ENCODE measurements around the gene HBS1L.
"Not testable (repeated sequence)": the region's sequence is repeated elsewhere in the genome, so short reads cannot be mapped to it uniquely, and the experiment has no call there.

Gene HBS1L

DNA sequence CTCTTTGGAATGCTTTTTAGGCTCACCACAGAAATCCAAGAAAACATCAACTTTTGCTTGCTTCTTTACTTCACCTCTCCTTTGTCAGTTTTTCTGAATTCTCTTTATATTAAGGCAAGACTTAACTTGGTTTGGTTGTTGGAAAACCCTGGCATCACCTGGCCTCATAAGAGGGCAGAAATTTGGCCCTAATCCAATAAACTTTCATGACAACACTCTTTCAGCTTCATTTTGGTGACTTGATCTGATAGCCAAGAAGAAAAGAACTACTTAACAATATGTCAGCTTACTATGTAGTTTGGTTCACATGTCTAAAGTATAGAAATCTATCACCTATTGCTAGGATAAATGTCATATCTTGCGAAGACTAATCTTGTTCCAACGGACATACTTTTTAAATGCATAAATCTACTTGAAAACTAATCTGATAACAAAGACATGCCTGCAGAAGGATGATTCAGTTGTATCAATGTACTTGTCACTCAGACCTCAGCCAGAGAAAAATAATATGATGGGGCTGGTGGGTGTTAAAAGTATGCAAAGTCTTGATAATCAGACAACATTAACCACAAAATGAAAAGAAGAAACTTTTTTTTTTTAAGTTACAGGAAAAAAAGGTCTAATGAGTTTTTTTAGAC is 19.3 kb upstream of the HBS1L start:
- DNase-seq, result no peak

DNA sequence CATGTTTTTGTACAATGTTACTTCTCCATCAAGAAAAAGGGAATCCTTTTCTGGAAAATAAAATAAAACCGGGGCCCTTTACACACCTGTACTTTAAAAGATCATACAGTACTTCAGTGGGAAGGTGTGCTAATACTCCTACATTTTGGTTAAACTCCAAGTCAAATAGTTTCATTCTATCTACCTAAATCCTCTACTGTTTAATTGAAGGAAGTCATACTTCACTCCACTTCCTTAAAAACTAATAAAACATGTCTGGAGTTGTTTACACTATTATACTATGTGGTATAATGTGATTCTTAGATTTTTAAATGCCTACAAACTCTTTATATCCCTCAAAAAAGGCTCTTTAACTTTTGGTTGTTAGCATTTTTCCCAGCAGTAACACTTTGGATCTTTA is 18.6 kb upstream of the HBS1L start:
- DNase-seq, result no peak

DNA sequence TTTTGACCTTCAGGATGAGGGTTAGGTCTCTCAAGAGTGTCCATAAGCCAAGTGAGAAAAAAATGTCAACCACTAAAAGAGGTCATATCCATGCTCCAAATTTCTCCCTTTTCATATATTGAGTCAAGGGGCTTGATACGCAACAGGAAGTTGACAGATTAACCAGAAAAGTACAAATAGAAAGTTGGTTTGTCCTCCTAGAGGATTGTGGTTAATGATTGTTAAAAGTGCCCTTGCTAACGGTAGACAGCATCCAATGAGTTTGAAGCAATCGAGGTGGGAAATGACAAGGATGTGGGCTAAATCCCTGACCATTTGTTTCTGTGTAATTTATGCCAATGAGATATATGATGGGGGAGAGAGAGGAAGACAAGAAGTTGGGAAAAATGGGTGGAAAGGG is 18.1 kb upstream of the HBS1L start:
- no peak for DNase-seq

DNA sequence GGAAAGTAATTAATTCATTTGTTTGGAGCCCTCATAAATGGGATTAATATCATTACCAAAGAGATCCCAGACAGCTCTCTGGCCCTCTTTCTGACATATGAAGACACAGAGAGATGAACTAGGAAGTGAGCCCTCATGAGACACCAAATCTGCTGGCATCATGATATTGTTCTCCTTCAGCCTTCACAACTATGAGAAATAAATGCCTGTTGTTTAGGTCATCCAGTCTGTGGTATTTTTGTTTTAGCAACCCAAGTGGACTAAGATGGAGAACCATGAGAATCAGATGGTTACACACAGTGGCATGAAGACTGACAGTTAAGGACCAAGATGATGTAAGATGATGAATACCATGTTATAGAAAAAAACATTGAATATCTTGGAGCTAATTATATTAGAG is 16.9 kb upstream of the HBS1L start:
- DNase-seq, result no peak

DNA sequence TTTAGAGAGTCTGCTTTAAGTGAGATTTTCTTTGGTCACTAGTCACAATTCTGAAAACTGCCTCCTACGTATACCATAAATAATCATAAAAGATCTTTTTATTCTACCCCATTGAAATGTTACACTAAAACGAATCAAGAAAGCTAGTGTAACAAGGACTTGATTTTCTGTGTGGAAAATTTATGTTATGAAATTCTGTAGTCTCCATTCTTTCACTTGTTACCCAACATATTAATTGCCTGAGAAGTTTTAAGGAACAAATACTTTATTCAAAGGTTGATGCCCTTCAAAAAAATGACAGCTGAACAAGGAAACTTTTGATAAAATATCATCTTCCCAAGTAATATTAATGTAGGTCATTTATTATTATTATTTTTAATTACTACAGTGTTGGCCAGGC is 13.3 kb upstream of the HBS1L start:
- DNase-seq, result no peak

DNA sequence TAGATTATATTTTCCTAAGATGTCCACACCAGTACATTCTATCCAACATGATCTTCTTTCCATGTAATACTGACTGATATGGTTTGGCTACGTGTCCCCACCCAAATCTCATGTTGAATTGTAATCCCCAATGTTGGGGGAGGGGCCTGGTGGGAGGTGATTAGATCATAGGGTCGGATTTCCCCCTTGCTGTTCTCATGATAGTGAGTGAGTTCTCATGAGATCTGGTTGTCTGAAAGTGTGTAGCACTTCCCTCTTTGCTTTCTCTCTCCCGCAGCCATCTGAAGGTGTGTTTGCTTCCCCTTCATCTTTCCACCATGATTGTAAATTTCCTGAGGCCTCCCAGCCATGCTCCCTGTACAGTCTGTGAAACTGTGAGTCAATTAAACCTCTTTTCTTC is 12.2 kb upstream of the HBS1L start:
- no peak for DNase-seq

DNA sequence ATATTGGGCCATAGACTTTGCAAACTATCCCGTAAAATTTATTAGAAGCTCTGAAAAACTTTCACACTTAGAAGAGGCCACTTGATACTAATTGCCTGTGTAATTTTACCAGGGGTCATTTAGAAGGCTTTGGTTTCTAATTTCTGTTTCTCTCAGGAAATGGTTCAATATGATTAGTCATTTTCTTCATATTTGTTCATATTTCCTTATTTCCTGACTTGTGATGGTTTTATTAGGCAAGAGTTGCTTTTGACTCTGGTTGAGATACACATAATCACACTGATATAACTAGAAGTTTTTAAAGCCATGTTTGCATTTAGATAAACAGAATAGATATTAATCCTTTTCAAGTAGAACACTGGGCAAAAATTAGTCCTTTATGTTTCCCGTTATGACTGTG is 11.8 kb upstream of the HBS1L start:
- DNase-seq, result no peak

DNA sequence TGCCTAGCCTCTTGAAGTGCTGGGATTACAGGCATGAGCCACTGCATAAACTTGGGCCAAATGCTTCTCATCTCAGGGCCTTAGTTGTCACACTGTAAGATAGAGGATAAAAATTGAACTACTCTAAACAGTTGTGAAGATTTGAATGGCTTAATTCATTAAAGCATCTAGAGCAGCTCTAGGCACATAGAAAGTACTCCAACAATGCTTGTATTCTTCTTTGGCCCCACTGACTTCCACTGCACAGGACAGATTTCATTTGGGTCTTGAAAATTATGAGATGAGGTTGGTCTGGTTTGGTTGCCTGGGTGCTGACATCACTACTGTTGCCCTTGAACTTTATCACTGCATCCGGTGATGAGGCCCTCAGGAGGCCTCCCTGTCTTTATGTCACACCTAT is 10.0 kb upstream of the HBS1L start:
- DNase-seq, result no peak

DNA sequence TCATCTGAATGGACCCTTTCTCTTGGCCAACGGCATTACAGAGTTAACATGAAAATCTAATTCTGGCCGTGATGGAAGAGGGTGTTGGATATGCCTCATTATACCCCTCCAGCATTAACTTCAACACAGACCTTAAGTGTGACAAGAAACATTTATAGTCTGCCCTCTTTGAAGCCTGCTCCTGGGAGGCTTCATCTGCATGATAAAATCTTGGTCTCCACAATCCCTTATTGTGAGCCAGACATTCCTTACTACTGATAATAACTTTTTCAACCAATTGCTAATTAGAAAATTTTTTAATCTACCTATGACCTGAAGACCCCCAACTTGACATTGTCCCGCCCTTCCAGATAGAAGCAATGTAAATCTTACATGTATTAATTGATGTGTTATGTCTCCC is 9.3 kb upstream of the HBS1L start:
- DNase-seq, result no peak

DNA sequence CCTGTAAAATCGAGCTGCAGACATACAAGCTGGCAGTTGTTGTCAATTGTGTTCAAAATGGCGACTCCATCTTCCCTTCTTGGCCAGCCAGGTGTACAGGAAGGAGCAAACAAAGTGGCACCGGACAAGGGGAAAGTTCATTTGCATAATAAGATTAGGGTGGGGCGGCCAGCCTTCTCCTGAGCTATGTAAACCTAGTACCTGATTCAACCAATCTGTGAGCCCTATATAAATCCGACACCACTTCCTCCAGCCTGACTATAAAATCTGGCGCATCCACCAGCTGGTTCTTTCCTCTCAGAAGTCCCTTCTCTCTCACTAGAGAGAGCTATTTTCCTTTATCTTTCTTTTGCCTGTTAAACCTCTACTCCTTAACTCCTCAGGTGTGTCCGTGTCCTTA is 8.1 kb upstream of the HBS1L start:
- DNase-seq, result no peak

DNA sequence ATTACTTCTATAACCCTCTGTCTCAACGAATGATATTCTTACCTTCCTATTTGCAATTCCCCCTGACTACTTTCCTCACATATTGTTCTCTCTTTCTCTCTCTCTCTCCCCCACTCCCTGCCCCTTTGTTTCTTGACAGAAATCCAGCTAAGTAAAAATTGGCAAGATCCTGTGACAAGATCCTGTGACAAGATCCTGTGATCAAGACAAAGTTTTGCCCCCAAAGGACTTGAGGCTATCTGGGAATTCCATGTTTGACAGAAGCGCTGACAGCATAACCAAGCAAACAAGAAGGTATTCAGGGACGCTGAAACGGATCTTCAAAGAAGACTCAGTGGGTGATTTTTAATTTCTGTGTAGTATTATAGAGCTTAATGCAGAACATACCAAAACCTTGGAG is 5.5 kb upstream of the HBS1L start:
- DNase-seq, result no peak

DNA sequence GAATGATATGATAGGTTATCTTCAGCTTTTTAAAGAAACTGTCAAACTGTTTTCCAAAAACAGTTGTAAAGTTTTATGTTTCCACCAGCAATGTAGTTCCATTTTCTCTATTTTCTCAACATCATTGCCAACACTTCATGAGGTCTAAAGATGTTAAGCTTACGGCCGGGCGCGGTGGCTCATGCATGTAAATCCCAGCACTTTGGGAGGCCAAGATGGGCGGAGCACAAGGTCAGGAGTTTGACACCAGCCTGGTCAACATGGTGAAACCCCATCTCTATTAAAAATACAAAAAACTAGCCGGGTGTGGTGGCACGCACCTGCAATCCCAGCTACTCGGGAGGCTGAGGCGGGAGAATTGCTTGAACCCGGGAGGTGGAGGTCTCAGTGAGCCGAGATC is 3.7 kb upstream of the HBS1L start:
- DNase-seq, result not testable (repeated sequence)

DNA sequence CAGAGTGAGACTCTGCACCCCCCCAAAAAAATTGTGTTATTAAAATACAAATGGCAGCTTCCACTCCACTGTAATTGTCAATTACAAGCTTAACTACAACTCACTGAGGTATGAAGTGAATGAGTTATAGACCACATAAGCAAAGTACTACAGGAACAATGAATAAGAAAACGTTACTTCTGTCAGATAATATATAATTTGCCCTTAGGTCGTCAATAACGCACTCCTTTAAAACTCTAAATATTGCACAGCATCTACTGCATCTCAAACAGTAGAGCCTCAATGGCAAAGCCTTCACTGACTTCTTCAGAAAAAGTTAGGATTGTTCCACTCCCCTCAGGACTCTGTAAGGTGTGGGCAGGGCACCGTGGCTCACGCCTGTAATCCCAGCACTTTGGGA is 2.0 kb upstream of the HBS1L start:
- no peak for DNase-seq

DNA sequence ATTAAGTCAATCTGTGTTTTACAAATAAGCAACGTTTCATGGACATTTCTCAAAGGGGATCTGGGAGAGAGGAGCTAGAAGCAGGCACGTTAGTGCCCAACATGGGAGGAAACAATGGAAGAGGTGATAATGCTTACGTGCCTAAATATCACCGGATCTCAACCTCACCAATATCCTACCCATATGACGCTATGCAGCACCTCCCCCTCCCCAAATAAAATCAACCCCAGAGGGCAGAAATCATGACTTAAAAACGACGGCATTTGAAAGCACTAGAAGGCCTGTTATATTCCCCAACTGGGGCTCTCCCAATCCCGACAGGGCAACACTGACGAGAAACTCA is 425 bp downstream of the HBS1L start:
- DNase-seq, result no peak

DNA sequence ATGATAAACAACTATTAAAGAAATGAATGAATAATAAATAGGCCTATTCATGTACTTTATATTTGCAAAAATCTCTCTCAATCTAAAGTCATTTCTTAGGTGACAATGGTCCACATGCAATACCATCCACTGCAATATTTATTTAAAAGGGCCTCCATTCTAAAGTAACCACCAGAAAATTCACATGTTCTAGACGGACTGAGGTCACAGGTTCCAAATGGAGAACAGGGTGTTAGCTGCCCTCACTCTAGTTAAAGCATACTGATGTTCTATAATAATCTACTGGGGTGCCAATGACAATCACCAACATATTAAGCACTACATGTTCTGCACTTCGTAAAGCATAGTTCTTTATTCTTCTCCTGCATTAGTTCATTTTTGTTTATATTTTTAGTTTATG is 1.2 kb downstream of the HBS1L start:
- DNase-seq, result no peak

DNA sequence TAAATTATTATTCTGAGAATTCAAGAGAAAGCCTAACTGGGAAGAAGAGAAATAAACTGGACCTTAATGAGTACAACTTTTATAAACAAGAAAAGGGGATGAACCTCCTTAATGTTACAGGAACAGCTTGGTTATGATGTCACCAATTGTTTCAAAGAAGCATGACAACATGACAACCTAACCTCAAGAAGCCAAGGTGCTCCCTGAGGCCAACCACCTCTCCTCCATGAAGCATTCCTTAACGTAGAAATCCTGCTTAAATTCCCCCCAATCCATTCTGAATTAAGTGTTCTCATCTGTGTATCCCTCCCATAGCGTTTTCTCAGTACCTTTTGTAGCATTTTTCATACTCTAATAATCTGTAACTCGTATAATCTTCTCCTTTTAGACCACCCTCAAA is 1.7 kb downstream of the HBS1L start:
- DNase-seq, result no peak

DNA sequence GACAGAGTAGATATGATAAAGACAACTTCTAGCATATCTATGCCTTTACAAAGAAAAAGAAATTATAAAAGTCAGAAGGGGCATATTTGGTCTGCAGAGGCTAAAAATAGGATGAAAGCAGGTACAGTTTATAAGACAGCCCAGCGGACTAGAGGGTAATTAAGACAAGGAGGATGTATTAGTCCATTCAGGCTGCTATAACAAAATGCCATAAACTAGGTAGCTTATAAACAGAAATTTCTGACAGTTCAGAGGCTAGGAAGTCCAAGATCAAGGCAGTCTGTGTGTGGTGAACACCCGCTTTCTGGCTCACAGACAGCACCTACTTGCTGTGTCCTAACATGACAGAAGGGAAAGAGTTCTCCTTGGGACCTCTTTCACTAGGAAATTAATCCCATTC is 5.7 kb downstream of the HBS1L start:
- DNase-seq, result no peak

DNA sequence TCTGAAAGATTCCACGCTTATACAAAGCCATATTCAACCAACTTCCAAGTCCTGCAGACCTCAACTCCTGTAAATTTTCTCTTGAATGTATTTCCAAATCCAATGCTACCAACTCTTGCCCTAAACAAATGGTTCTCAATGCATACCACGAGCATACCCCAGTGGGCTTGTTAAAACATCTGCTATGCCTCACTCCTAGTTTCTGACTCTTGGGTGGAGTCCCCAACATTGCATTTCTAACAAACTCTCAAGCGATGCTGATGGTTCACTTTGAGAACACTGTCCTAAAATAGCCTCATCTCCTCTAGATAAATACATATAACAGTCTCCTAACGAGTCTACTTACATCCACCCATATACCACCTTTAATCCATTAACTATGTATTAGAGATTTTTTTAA is 7.3 kb downstream of the HBS1L start:
- no peak for DNase-seq

DNA sequence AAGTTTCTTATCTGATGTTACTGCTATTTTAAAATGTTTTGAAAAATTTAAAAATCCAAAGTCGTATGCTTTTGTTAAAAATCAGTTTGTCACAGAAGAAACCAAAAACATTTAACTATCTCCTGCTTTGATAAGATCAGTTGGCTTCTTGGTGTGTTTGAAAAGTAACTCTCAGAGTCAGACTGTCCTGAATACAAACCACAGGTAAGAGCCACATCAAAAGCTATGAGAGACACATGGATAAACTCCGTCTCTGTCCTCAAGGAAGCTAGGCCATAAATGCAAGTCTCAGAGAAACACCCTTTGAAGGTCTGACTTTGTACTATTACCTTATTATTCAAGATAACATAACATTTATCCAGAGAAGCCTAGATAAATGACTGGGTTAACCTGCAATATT is 7.7 kb downstream of the HBS1L start:
- no peak for DNase-seq

DNA sequence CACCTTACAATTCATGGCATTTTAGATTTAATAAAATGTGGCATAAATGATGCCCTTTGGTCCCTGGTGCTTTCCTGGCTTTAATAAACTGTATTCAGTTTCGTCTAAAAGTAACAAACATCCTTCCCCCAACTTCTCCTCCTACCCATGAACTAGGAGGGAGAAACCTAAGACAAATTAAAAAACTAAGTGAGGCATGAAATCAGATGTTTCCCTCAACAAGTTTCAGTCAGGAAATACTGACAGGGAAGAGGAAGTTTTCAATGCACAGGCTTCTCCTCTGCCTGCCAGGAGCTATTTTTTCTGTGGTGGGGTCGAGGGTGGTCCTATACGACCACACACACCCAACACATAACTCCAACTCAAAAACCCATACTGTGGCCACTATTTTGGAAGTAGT is 10.0 kb downstream of the HBS1L start:
- DNase-seq, result no peak

DNA sequence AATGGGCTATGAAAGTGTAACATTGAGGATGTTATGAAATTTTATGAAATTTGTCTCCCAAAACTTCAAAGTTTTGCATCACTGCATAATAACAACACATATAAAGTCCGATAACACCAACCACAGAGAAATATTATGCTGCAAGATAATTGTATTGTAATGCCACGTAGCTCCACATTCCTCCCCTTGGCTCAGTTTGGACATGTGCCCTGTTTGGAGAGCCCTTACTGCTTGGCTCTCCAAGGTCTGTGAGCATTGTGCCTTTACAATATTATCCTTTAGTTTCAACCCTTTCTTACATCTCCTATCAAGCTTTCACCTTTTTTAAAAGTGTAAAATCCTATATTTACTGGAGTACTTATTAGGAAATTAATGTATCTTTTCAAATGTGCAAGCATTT is 10.8 kb downstream of the HBS1L start:
- no peak for DNase-seq

DNA sequence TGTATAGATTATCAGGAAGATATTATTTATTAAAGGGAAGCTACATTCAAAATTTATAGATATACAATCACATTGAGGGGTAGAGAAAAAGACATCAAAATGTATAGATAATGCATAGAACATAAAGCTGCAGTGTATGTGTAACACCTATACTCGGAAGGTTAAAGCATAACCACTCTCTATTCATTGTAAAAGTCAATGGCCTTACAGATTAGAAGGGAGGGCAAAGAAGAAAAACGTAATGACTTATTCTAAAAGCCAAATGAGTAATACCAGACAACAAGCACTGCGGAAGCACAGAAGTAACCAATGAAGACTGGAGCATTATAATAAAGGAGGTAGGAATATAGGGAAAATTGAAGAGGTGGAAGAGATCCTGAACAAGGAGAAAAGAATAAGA is 11.3 kb downstream of the HBS1L start:
- no peak for DNase-seq

DNA sequence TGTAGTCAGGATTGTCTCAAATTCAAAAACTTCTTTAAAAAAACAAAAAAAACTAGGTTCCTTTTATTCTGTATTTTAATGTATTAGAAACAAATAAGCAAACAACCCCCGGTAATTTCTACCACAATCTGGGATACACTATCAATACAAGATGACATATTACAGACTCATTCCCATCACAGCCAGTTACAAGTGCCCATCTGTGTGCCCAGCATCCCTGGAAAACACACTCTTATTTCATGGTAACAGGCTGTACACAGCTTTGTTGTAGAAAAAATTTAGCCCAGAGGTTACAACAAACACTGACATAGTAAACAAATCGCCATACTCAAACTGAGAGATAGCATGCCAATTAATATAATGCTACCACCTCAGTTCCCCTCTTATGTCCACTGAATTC is 16.3 kb downstream of the HBS1L start:
- DNase-seq, result no peak

DNA sequence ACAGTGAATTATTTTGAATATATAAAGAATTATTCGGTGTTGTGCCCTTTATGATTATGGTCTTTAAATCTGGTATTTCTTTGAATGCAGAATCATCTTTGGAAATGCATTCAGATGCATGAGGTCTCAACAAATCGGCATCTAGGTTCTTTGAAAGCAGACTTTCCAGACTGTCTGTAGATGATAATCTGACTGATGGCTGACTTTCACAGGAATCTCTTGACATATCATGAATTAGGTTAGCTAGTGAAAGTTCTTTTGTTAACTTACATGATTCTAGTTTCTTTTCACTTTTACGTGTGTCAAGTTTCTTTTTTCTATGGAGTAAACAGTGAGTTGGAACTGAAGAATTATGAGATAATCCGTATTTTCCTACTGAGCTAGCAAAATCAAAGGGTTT is 17.1 kb downstream of the HBS1L start:
- DNase-seq, result no peak

DNA sequence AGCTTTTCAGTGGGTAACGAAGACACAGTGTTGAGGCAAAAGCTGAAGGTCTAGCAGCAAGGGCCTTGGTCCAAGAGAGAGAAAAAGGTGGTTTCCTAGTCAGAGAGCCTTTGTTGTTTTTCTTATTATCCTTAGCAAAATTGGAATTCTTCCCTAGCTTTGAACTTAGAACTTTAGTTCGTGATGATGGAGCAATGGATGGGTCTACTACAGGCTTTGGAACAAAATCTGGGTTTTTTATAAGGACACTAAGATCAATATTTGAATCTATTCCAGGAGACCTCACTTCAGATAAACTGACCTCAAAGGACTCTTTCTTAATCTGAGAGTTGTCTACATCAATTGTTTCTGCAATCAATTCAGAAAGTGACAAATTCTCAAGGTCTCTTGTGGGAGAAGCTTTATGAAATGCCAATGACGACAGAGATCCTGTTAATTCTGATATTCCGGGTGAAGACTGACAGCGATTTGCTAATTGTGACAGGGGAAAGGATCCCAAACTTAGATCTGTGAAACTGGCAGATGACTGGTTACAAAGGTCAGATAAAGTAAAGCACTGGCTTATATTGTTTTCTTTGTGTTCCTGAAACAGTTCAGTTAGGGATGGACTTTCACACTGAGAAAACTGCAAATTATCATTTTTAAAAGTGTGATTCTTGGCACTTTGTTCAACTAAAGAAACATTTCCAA is 17.7 kb downstream of the HBS1L start:
- no peak for DNase-seq

All from hippocampal formation (tissue), 2 donors.